ENCODE data around the gene ZRANB1.

DNA sequence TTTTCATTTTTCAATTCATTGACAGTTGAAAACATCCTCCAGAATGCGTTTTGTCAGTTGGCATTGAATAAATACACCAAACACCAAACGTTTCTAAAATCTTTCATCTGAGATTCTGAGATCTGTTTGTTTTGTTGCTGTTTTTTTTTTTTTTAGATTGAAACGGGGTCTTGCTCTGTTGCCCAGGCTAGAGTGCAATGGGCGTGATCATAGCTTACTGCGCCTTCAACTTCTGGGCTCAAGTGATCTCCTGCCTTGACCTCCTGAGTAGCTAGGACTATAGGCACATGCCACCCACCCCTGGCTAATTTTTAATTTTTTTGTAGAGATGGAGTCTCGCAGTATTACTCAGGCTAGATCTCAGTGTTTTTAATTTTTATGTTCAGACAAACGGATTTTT, 30.7 kb downstream of the ZRANB1 start:
- TF ChIP-seq, protein P1, sequence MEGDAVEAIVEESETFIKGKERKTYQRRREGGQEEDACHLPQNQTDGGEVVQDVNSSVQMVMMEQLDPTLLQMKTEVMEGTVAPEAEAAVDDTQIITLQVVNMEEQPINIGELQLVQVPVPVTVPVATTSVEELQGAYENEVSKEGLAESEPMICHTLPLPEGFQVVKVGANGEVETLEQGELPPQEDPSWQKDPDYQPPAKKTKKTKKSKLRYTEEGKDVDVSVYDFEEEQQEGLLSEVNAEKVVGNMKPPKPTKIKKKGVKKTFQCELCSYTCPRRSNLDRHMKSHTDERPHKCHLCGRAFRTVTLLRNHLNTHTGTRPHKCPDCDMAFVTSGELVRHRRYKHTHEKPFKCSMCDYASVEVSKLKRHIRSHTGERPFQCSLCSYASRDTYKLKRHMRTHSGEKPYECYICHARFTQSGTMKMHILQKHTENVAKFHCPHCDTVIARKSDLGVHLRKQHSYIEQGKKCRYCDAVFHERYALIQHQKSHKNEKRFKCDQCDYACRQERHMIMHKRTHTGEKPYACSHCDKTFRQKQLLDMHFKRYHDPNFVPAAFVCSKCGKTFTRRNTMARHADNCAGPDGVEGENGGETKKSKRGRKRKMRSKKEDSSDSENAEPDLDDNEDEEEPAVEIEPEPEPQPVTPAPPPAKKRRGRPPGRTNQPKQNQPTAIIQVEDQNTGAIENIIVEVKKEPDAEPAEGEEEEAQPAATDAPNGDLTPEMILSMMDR (IDR thresholded peaks at IDR 0.05): no peak
- TF ChIP-seq POLR2AphosphoS5 (IDR thresholded peaks at IDR 0.05): no peak
- TF ChIP-seq POLR2A (IDR thresholded peaks at IDR 0.05): no peak
